ENCODE data around the gene AQP12B.

The AQP12B gene

GRCh38 chr2:240670402-240670801, 12.3 kb downstream of the AQP12B start:
- TF ChIP-seq ZNF239 (tag by site-specific recombination; IDR thresholded peaks at IDR 0.05) = no peak
- TF ChIP-seq ZNF837 (tag by site-specific recombination; IDR thresholded peaks at IDR 0.05) = no peak
- TF ChIP-seq ZNF394 (tag by site-specific recombination; IDR thresholded peaks at IDR 0.05; ENCODE audit: borderline replicate concordance) = no peak
- TF ChIP-seq EGR2 (tag by site-specific recombination; IDR thresholded peaks at IDR 0.05; ENCODE audit: low read depth) = no peak
- no peak for TF ChIP-seq ZNF518A (tag by site-specific recombination; conservative IDR thresholded peaks at IDR 0.05; ENCODE audit: low read depth)
- TF ChIP-seq HOXA7 (CRISPR knock-in tag; IDR thresholded peaks at IDR 0.05; ENCODE audit: borderline replicate concordance) = no peak
- TF ChIP-seq ZSCAN16 (tag by site-specific recombination; IDR thresholded peaks at IDR 0.05) = no peak
- TF ChIP-seq ZNF561 (tag by site-specific recombination; IDR thresholded peaks at IDR 0.05; ENCODE audit: borderline replicate concordance) = no peak
- no peak for TF ChIP-seq ZNF221 (tag by site-specific recombination; IDR thresholded peaks at IDR 0.05; ENCODE audit: borderline replicate concordance)
- TF ChIP-seq ZFHX2 (tag by site-specific recombination; conservative IDR thresholded peaks at IDR 0.05) = no peak
- no peak for TF ChIP-seq HOXD13 (CRISPR knock-in tag; IDR thresholded peaks at IDR 0.05; ENCODE audit: borderline replicate concordance)
- TF ChIP-seq ZXDB (tag by site-specific recombination; IDR thresholded peaks at IDR 0.05) = no peak
- TF ChIP-seq ZFP41 (tag by site-specific recombination; IDR thresholded peaks at IDR 0.05; ENCODE audit: borderline replicate concordance) = no peak
- TF ChIP-seq ZBTB49 (tag by site-specific recombination; IDR thresholded peaks at IDR 0.05; ENCODE audit: low read depth) = no peak
- TF ChIP-seq ZNF341 (tag by site-specific recombination; IDR thresholded peaks at IDR 0.05; ENCODE audit: low read depth) = no peak
- TF ChIP-seq GLI2 (tag by site-specific recombination; IDR thresholded peaks at IDR 0.05; ENCODE audit: borderline replicate concordance, low read depth) = no peak
- no peak for TF ChIP-seq ZBTB21 (tag by site-specific recombination; IDR thresholded peaks at IDR 0.05)
- TF ChIP-seq SCRT1 (tag by site-specific recombination; IDR thresholded peaks at IDR 0.05; ENCODE audit: borderline replicate concordance) = no peak
- no peak for TF ChIP-seq ZNF626 (tag by site-specific recombination; IDR thresholded peaks at IDR 0.05)
- TF ChIP-seq, protein P1, sequence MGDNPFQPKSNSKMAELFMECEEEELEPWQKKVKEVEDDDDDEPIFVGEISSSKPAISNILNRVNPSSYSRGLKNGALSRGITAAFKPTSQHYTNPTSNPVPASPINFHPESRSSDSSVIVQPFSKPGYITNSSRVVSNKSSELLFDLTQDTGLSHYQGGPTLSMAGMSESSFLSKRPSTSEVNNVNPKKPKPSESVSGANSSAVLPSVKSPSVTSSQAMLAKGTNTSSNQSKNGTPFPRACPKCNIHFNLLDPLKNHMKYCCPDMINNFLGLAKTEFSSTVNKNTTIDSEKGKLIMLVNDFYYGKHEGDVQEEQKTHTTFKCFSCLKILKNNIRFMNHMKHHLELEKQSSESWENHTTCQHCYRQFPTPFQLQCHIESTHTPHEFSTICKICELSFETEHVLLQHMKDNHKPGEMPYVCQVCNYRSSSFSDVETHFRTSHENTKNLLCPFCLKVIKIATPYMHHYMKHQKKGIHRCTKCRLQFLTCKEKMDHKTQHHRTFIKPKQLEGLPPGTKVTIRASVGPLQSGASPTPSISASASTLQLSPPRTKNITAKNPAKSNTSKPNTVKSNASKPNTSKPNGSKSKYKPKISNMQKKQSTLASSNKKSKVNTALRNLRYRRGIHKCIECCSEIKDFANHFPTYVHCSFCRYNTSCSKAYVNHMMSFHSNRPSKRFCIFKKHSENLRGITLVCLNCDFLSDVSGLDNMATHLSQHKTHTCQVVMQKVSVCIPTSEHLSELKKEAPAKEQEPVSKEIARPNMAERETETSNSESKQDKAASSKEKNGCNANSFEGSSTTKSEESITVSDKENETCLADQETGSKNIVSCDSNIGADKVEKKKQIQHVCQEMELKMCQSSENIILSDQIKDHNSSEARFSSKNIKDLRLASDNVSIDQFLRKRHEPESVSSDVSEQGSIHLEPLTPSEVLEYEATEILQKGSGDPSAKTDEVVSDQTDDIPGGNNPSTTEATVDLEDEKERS (tag by site-specific recombination; IDR thresholded peaks at IDR 0.05) = no peak
- CTCF ChIA-PET = interaction anchor here (1.0 to 1.2 kb wide), 2 partner anchors 170 to 179 kb away, joined by 3 to 4 read pairs; no protein-coding TSS in a partner anchor
- H3K4me1 ChIP-seq (ENCODE audit: control insufficient read depth, insufficient read depth, low read length) = no peaks in the 10 kb centered on the region
- no peaks in the 10 kb centered on the region for H3K9me3 ChIP-seq (ENCODE audit: control insufficient read depth, insufficient read depth, low read depth, low read length)
- no peak overlapping the region for H3K4me3 ChIP-seq (ENCODE audit: low read depth, low read length)
- H3K27ac ChIP-seq (ENCODE audit: extremely low read depth, low read depth, low read length) = no peak overlapping the region
- H3K36me3 ChIP-seq (ENCODE audit: control insufficient read depth in 2 of 2, insufficient read depth in 1 of 2, low read length in 2 of 2) = no peaks in the 10 kb centered on the region
- POLR2A ChIA-PET = no interaction called here

Data from HEK293 (cell line).